Measurements from ENCODE around the gene FAIM2.

FAIM2 gene

GRCh38 chr12:49818241-49818895, 85.3 kb downstream of the FAIM2 start:
- no peak for DNase-seq
